Endometrial microvascular endothelial cells (primary cell): ENCODE data around the gene ALS2CL. TPM values are rescaled to one million over a fixed set of nuclear protein-coding genes. Genes with fewer than 3 reads are reported as not detected.

ENCODE experiments used
- in situ Hi-C: cut with HindIII; loops from 2 replicates; pipeline ENCODE4 v1.10.0; 2017; ENCODE audit warnings: low sequenced_read_pairs, low pct_unique_long_range_greater_than_20kb; ENCODE audit errors: inconsistent ontology term
- total RNA-seq: library from RNA; depleted of rRNA; stranded (reverse); fragments of >200 nt; gene quantifications from one replicate; pipeline ENCODE4 v1.2.3, GENCODE V29; 2015; ENCODE audit errors: inconsistent ontology term

The ALS2CL gene
- total RNA-seq, 1 donor from 2014 or later: 6.8 TPM

DNA sequence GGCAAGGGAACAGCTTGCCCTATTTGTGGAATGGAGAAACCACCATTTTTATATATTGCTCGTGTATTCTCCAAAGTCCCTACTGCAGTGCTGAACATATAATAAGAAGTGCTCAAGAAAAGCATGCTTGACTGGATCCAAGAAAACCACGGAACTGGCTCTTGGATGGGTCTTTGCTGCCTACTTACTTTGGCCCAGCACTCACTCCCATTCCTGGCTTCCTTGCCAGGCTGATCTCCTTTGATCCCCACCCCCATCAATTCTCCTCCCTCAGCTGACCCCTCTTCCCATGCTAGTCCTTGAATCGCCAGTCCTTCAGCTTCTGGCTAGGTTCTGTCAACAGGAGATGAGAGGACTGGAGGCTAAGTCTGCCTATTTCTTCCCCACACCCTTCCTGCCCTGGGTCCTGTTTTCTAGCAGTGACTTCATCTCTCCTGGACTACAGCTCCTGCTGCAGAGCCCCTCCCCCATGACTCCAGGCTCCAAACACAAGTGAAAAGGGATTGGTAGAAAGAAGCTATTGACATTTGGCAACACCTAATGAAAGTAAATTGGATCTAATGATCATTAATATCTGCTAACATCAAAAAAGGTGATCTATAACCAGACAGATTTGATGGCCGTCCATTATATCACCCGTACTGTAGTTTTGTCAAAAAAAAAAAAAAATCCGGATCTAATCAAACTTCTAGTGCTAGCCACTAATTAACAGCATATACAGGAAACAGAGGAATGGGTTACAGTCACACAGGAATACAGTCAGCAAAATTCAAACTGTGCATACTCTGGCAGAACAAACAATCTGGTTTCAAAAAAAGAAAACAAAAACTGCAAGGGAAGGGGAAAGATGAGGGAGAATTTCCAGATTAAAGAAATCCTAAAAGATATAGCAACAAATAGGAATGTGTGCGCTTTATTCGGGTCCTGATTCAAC, 73.4 kb downstream of the ALS2CL start:
- in situ Hi-C loops: no loop called here

Other genes with a start within 250 kb of the ALS2CL start
- 0.65 TPM for gene LTF, start 228.8 kb downstream of the ALS2CL start, total RNA-seq
- gene RTP3, start 195.7 kb downstream of the ALS2CL start, total RNA-seq: not detected
- 0.37 TPM for gene LRRC2, start 127.4 kb downstream of the ALS2CL start, total RNA-seq
- gene FAM240A, start 81.2 kb downstream of the ALS2CL start, total RNA-seq: not detected
- not detected for gene TMIE, start 7.7 kb upstream of the ALS2CL start, total RNA-seq
- not detected for gene PRSS50, start 24.2 kb upstream of the ALS2CL start, total RNA-seq
- not detected for gene MYL3, start 169.8 kb upstream of the ALS2CL start, total RNA-seq
- not detected for gene PTH1R, start 184.0 kb upstream of the ALS2CL start, total RNA-seq